ENCODE measurements around the gene DENND2A.

The DENND2A gene

GRCh38 chr7:140673063-140673773 is 32.6 kb upstream of the DENND2A start:
- Histone ChIP-seq H4K91ac (ENCODE audit: low read depth, low read length) (peak overlapping the region; percentile 79), H2BK12ac (ENCODE audit: low read length) (no peak overlapping the region), H3K79me1 (ENCODE audit: low read length) (peaks cover 6% of the 10 kb centered on the region), H3K9ac (ENCODE audit: low read length) (peak overlapping the region; percentile 74), H2AFZ (ENCODE audit: insufficient read depth, low read length, poor library complexity) (peak overlapping the region; percentile 83), H3K27me3 (ENCODE audit: insufficient read depth, low read length) (no peaks in the 10 kb centered on the region), H3K36me3 (ENCODE audit: control insufficient read depth in 1 of 2, insufficient read depth in 2 of 2, low read length in 2 of 2) (no peaks in the 10 kb centered on the region), H2AK5ac (ENCODE audit: low read length) (no peak overlapping the region), H3K27ac (ENCODE audit: low read depth, low read length) (peak overlapping the region; percentile 59), H4K12ac (ENCODE audit: low read depth, low read length) (peak overlapping the region; percentile 70), H3K23ac (ENCODE audit: low read length) (no peak overlapping the region), H3K4ac (ENCODE audit: low read depth, low read length) (peak overlapping the region; percentile 59), H3K4me1 (ENCODE audit: control insufficient read depth in 1 of 2, insufficient read depth in 2 of 2, low read length in 2 of 2) (peaks cover 2 to 5% of the 10 kb centered on the region in 2 experiments), H3K79me2 (ENCODE audit: control insufficient read depth, insufficient read depth, low read length, poor library complexity) (peaks cover 4% of the 10 kb centered on the region), H2BK120ac (ENCODE audit: insufficient read depth, low read length, poor library complexity) (peak overlapping the region; percentile 77), H4K8ac (ENCODE audit: low read depth, low read length) (peak overlapping the region; percentile 56), H2BK5ac (ENCODE audit: low read depth, low read length, poor library complexity) (peak overlapping the region; percentile 24), H3K14ac (ENCODE audit: low read length) (peak overlapping the region; percentile 22), H3K4me3 (ENCODE audit: low read depth, low read length) (peak overlapping the region; percentile 79), H3K4me2 (ENCODE audit: low read length) (peak overlapping the region; percentile 97), H3K9me3 (ENCODE audit: insufficient read depth, low read depth, low read length) (no peaks in the 10 kb centered on the region), H3K18ac (ENCODE audit: low read length) (peak overlapping the region; percentile 85)
- DNase-seq = peak; percentile 59 to 69
- WGBS (ENCODE audit: extremely low coverage, insufficient coverage, insufficient read length) = no CpG with 5 or more reads among the region's 72 CpGs

- peak within 1 kb of the TSS; percentile 38 for H3K14ac ChIP-seq (ENCODE audit: low read length)
- H3K79me2 ChIP-seq (ENCODE audit: control insufficient read depth, insufficient read depth, low read length, poor library complexity) = peaks cover 4% of the 10 kb centered on the region
- peak within 1 kb of the TSS; percentile 59 for H3K27ac ChIP-seq (ENCODE audit: low read depth, low read length)
- no peak within 1 kb of the TSS for H2AK5ac ChIP-seq (ENCODE audit: low read length)
- no peaks in the 10 kb centered on the region for H3K36me3 ChIP-seq (ENCODE audit: control insufficient read depth in 1 of 2, insufficient read depth in 2 of 2, low read length in 2 of 2)
- DNase-seq = peak; percentile 35 to 55
- H3K4me3 ChIP-seq (ENCODE audit: low read depth, low read length) = peak within 1 kb of the TSS; percentile 79
- peak within 1 kb of the TSS; percentile 56 for H4K8ac ChIP-seq (ENCODE audit: low read depth, low read length)
- peak within 1 kb of the TSS; percentile 59 for H3K4ac ChIP-seq (ENCODE audit: low read depth, low read length)
- H2BK5ac ChIP-seq (ENCODE audit: low read depth, low read length, poor library complexity) = peak within 1 kb of the TSS; percentile 24
- peak within 1 kb of the TSS; percentile 83 for H2AFZ ChIP-seq (ENCODE audit: insufficient read depth, low read length, poor library complexity)
- H3K23ac ChIP-seq (ENCODE audit: low read length) = no peak within 1 kb of the TSS
- no peaks in the 10 kb centered on the region for H3K27me3 ChIP-seq (ENCODE audit: insufficient read depth, low read length)
- peak within 1 kb of the TSS; percentile 97 for H3K4me2 ChIP-seq (ENCODE audit: low read length)
- H3K9ac ChIP-seq (ENCODE audit: low read length) = peak within 1 kb of the TSS; percentile 74
- no peaks in the 10 kb centered on the region for H3K9me3 ChIP-seq (ENCODE audit: insufficient read depth, low read depth, low read length)
- H4K91ac ChIP-seq (ENCODE audit: low read depth, low read length) = peak within 1 kb of the TSS; percentile 79
- peak within 1 kb of the TSS; percentile 85 for H3K18ac ChIP-seq (ENCODE audit: low read length)
- no peak within 1 kb of the TSS for H2BK12ac ChIP-seq (ENCODE audit: low read length)
- peaks cover 6% of the 10 kb centered on the region for H3K79me1 ChIP-seq (ENCODE audit: low read length)
- H4K12ac ChIP-seq (ENCODE audit: low read depth, low read length) = peak within 1 kb of the TSS; percentile 70
- peaks cover 2 to 5% of the 10 kb centered on the region in 2 experiments for H3K4me1 ChIP-seq (ENCODE audit: control insufficient read depth in 1 of 2, insufficient read depth in 2 of 2, low read length in 2 of 2)
- peak within 1 kb of the TSS; percentile 77 for H2BK120ac ChIP-seq (ENCODE audit: insufficient read depth, low read length, poor library complexity)
- WGBS (ENCODE audit: extremely low coverage, insufficient coverage, insufficient read length) = no CpG with 5 or more reads among the region's 41 CpGs
These were observed 31.9 kb upstream of the DENND2A start, which contains the start of gene ADCK2 for GRCh38 chr7:140672382-140673062. Gene ADCK2, plus strand, starts transcription at chr7:140672945. Its CDS starts 386 bp downstream, at chr7:140673331.

- WGBS (ENCODE audit: extremely low coverage, insufficient coverage, insufficient read length) = no CpG with 5 or more reads among the region's 15 CpGs
- no peak overlapping the region for H4K91ac ChIP-seq (ENCODE audit: low read depth, low read length)
- no peak overlapping the region for H2BK12ac ChIP-seq (ENCODE audit: low read length)
- H3K27me3 ChIP-seq (ENCODE audit: insufficient read depth, low read length) = no peaks in the 10 kb centered on the region
- H2AFZ ChIP-seq (ENCODE audit: insufficient read depth, low read length, poor library complexity) = no peak overlapping the region
- no peak overlapping the region for H3K18ac ChIP-seq (ENCODE audit: low read length)
- H3K14ac ChIP-seq (ENCODE audit: low read length) = no peak overlapping the region
- no peak overlapping the region for H2BK120ac ChIP-seq (ENCODE audit: insufficient read depth, low read length, poor library complexity)
- peaks cover 2 to 5% of the 10 kb centered on the region in 2 experiments for H3K4me1 ChIP-seq (ENCODE audit: control insufficient read depth in 1 of 2, insufficient read depth in 2 of 2, low read length in 2 of 2)
- no peak overlapping the region for H3K9ac ChIP-seq (ENCODE audit: low read length)
- no peak for DNase-seq
- H4K8ac ChIP-seq (ENCODE audit: low read depth, low read length) = no peak overlapping the region
- H3K27ac ChIP-seq (ENCODE audit: low read depth, low read length) = no peak overlapping the region
- H2BK5ac ChIP-seq (ENCODE audit: low read depth, low read length, poor library complexity) = no peak overlapping the region
- H3K79me1 ChIP-seq (ENCODE audit: low read length) = peaks cover 6% of the 10 kb centered on the region
- H3K9me3 ChIP-seq (ENCODE audit: insufficient read depth, low read depth, low read length) = no peaks in the 10 kb centered on the region
- H3K23ac ChIP-seq (ENCODE audit: low read length) = no peak overlapping the region
- no peaks in the 10 kb centered on the region for H3K36me3 ChIP-seq (ENCODE audit: control insufficient read depth in 1 of 2, insufficient read depth in 2 of 2, low read length in 2 of 2)
- no peak overlapping the region for H3K4ac ChIP-seq (ENCODE audit: low read depth, low read length)
- H3K4me2 ChIP-seq (ENCODE audit: low read length) = no peak overlapping the region
- H4K12ac ChIP-seq (ENCODE audit: low read depth, low read length) = no peak overlapping the region
- H3K4me3 ChIP-seq (ENCODE audit: low read depth, low read length) = no peak overlapping the region
- H3K79me2 ChIP-seq (ENCODE audit: control insufficient read depth, insufficient read depth, low read length, poor library complexity) = peaks cover 4% of the 10 kb centered on the region
- H2AK5ac ChIP-seq (ENCODE audit: low read length) = no peak overlapping the region
These were observed 31.4 kb upstream of the DENND2A start for GRCh38 chr7:140671966-140672365.

GRCh38 chr7:140670343-140670935 is 29.8 kb upstream of the DENND2A start:
- Histone ChIP-seq H2BK120ac (ENCODE audit: insufficient read depth, low read length, poor library complexity) (no peak overlapping the region), H2AK5ac (ENCODE audit: low read length) (no peak overlapping the region), H3K4me1 (ENCODE audit: control insufficient read depth in 1 of 2, insufficient read depth in 2 of 2, low read length in 2 of 2) (peaks cover 2 to 5% of the 10 kb centered on the region in 2 experiments), H3K9me3 (ENCODE audit: insufficient read depth, low read depth, low read length) (no peaks in the 10 kb centered on the region), H4K91ac (ENCODE audit: low read depth, low read length) (no peak overlapping the region), H3K4ac (ENCODE audit: low read depth, low read length) (no peak overlapping the region), H2AFZ (ENCODE audit: insufficient read depth, low read length, poor library complexity) (no peak overlapping the region), H3K4me2 (ENCODE audit: low read length) (no peak overlapping the region), H3K79me2 (ENCODE audit: control insufficient read depth, insufficient read depth, low read length, poor library complexity) (peaks cover 4% of the 10 kb centered on the region), H3K9ac (ENCODE audit: low read length) (no peak overlapping the region), H3K23ac (ENCODE audit: low read length) (no peak overlapping the region), H4K12ac (ENCODE audit: low read depth, low read length) (no peak overlapping the region), H3K14ac (ENCODE audit: low read length) (no peak overlapping the region), H2BK12ac (ENCODE audit: low read length) (no peak overlapping the region), H3K27ac (ENCODE audit: low read depth, low read length) (no peak overlapping the region), H3K27me3 (ENCODE audit: insufficient read depth, low read length) (no peaks in the 10 kb centered on the region), H3K18ac (ENCODE audit: low read length) (no peak overlapping the region), H3K79me1 (ENCODE audit: low read length) (peaks cover 6% of the 10 kb centered on the region), H3K4me3 (ENCODE audit: low read depth, low read length) (no peak overlapping the region), H4K8ac (ENCODE audit: low read depth, low read length) (no peak overlapping the region), H2BK5ac (ENCODE audit: low read depth, low read length, poor library complexity) (no peak overlapping the region), H3K36me3 (ENCODE audit: control insufficient read depth in 1 of 2, insufficient read depth in 2 of 2, low read length in 2 of 2) (no peaks in the 10 kb centered on the region)
- no peak for DNase-seq
- WGBS (ENCODE audit: extremely low coverage, insufficient coverage, insufficient read length) = no CpG with 5 or more reads among the region's 4 CpGs
